Epithelial cell of proximal tubule (primary cell): ENCODE results near the gene MYO18B. TPM values are rescaled to one million over a fixed set of nuclear protein-coding genes. Genes with fewer than 3 reads are reported as not detected.
"Not testable (repeated sequence)": the region's sequence is repeated elsewhere in the genome, so short reads cannot be mapped to it uniquely, and the experiment has no call there.

ENCODE experiments used
- DNase-seq: peaks from one replicate; pipeline ENCODE4 v3.0.0-alpha.2; 2011; ENCODE audit warnings: low read depth
- H3K4me3 ChIP-seq: 2 replicates; pipeline ENCODE4 v1.5.1; 2011; ENCODE audit warnings: low read depth, mild to moderate bottlenecking, low read length
- CTCF ChIP-seq: conservative IDR thresholded peaks from 2 replicates; pipeline ENCODE4 v1.5.1; 2012; ENCODE audit warnings: low read depth, mild to moderate bottlenecking, low read length
- total RNA-seq: library from RNA; depleted of rRNA; stranded (reverse); fragments of >200 nt; gene quantifications from 2 replicates; pipeline ENCODE4 v1.2.3, GENCODE V29; 2015

The MYO18B gene
- total RNA-seq, 1 donor from 2014 or later = not detected

DNA sequence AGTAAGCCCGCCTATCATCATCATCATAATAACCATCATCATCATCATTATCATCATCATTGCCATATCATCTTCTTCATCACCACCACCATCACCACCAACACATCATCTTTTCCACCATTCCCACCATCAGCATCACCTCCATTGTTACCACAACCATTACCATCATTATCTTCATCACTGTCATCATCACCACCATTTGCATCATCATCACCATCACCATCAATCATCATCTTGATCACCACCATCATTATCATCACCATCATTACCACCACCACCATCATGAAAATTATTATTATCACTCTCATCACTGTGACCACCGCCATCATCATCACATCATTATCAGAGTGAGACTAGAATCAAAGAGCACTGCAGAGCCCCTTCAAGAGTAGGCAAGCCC lies 227.9 kb downstream of the MYO18B start:
- no peak overlapping the region for H3K4me3 ChIP-seq
- no peak for DNase-seq
- no peak for TF ChIP-seq CTCF

DNA sequence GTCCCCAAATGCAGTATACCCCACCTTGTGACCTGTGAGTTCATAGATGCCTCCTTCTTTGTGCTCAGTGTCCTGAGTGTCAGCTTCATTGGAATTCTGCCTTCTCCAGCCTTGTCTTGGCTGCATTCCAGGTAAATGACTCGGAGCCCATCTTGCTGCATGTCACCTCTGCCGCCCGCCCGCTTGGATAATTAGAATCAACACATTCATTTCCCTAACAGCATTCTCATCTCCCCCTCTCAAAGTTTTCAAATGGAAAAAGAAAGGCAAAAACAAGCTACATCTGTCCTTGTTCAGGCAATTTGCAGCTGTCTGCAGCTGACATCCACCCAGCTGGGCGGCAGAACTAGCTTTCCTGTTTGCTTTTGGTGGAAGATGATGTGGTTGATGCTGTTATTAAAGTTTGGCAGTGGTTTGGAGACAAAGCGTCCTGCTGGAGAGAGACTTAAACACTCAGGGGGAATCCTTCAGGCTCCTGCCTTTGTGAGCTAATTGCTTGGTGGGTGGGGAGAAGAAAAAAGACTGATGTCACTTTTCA lies 228.5 kb downstream of the MYO18B start:
- DNase-seq = no peak
- no peak overlapping the region for H3K4me3 ChIP-seq
- no peak for TF ChIP-seq CTCF

GRCh38 chr22:25970999-25971811 lies 229.2 kb downstream of the MYO18B start:
- no peak overlapping the region for H3K4me3 ChIP-seq
- TF ChIP-seq CTCF = no peak
- no peak for DNase-seq

GRCh38 chr22:25972397-25972796 lies 230.4 kb downstream of the MYO18B start:
- TF ChIP-seq CTCF = no peak
- no peak overlapping the region for H3K4me3 ChIP-seq
- DNase-seq = no peak

GRCh38 chr22:25976356-25976755 lies 234.4 kb downstream of the MYO18B start:
- no peak for DNase-seq
- TF ChIP-seq CTCF = no peak
- H3K4me3 ChIP-seq = no peak overlapping the region

- no peak for DNase-seq
- no peak overlapping the region for H3K4me3 ChIP-seq
- TF ChIP-seq CTCF = no peak
Observed at GRCh38 chr22:25979968-25980367, 238.0 kb downstream of the MYO18B start.

DNA sequence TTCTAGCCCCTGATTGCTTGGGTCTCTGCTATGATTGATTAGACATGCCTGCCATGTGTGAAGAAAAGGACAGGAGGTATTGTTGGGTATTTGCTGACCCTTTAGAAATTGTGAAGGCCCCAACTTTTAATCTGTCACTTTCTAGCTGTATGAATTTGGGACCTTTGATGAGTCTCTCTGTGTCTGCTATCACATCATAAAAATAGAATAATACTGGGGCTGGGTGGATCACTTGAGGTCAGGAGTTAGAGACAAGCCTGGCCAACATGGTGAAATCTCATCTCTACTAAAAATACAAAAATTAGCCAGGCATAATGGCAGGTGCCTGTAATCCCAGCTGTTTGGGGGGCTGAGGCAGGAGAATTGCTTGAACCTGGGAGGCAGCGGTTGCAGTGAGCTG lies 242.9 kb downstream of the MYO18B start:
- not testable (repeated sequence) for H3K4me3 ChIP-seq, DNase-seq
